ENCODE measurements around the gene LDLRAD1.
"Not testable (repeated sequence)": the region's sequence is repeated elsewhere in the genome, so short reads cannot be mapped to it uniquely, and the experiment has no call there.

LDLRAD1 gene

DNA sequence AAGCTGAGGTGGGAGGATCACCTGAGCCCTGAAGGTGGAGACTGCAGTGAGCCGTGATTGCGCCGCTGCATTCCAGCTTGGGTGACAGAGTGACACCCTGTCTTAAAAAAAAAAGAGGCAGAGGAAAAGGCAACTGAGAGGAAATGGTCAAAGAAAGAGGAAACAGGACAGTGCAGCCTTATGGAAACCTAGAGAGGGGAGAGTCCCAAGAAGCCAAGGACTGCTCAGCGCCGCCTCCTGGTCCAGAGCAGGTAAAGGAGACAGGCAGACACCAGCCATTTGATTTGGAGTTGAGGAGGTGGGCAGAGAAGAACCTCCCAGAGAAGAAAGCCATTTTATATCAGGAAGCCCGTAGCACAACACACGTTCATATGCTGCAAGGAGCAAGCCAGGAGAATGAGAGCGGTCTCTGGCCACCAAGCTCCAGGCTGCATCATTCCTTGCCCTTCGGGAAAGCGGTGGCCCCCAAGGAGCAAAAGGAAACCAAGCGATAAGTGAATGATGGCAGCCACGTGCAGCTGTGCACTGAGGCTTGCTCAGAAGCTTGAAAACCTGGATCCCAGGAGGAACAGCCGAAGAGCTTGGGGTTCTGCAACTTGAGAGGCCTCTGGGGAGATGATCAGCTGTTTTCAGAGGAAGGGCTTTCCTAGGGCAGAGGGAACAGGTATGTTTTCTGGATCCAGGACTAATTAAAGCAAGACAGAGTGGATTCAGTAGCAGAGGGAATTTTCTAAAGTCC lies 38.1 kb downstream of the LDLRAD1 start:
- H3K27ac ChIP-seq: no peak overlapping the region
- no peaks in the 10 kb centered on the region for H3K36me3 ChIP-seq (ENCODE audit: control insufficient read depth, insufficient read depth, low read length)
- no peaks in the 10 kb centered on the region for H3K27me3 ChIP-seq (ENCODE audit: control insufficient read depth, insufficient read depth, low read length)
- H2AFZ ChIP-seq: no peak overlapping the region
- no peak overlapping the region for H3K4me2 ChIP-seq (ENCODE audit: low read length)
- H3K4me3 ChIP-seq (ENCODE audit: low read depth, low read length): no peak overlapping the region
- no peaks in the 10 kb centered on the region for H3K9me3 ChIP-seq (ENCODE audit: control insufficient read depth, low read length)
- H3K79me2 ChIP-seq: no peaks in the 10 kb centered on the region
- TF ChIP-seq, protein P1, sequence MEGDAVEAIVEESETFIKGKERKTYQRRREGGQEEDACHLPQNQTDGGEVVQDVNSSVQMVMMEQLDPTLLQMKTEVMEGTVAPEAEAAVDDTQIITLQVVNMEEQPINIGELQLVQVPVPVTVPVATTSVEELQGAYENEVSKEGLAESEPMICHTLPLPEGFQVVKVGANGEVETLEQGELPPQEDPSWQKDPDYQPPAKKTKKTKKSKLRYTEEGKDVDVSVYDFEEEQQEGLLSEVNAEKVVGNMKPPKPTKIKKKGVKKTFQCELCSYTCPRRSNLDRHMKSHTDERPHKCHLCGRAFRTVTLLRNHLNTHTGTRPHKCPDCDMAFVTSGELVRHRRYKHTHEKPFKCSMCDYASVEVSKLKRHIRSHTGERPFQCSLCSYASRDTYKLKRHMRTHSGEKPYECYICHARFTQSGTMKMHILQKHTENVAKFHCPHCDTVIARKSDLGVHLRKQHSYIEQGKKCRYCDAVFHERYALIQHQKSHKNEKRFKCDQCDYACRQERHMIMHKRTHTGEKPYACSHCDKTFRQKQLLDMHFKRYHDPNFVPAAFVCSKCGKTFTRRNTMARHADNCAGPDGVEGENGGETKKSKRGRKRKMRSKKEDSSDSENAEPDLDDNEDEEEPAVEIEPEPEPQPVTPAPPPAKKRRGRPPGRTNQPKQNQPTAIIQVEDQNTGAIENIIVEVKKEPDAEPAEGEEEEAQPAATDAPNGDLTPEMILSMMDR (IDR thresholded peaks at IDR 0.05): no peak
- H3K9ac ChIP-seq: no peak overlapping the region
- no peaks in the 10 kb centered on the region for H3K4me1 ChIP-seq

DNA sequence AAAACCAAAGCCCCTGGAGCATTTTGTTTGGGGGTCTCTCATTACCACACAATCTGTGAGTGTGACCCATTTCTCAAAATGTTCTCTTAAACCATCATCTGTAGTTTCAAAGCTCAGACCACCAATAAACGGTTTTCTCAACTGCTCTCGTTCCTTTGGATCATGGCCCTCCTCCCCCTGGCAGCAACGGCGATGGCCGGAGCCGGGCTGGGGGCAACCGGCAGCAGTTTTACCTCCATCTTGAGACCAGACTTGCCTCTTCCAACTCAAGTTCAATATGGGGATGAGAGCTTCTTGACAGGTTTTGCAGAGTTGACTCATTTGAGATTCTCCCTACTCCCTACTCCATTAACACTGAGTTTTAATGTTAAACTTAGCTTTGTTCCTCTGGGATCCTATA lies 42.1 kb downstream of the LDLRAD1 start:
- H3K79me2 ChIP-seq: no peaks in the 10 kb centered on the region

DNA sequence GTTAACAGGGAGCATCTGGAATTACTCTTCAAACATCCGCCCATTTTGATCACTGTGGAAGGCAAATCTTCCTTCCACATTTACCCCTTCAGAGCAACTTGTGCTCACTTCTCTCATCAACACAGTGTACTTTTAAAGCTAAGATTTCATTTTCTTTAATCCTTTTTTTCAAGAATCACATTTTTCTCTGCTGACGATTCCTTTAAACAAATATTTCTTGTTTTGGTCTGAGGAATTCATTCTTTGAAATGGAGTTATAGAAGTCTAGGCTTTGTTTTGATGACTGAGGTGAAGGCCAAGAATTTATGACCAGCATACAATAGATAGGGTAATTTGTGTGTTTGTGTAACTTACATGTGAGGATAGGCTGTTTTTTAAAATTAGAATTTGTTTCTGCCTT lies 46.3 kb downstream of the LDLRAD1 start:
- H3K4me2 ChIP-seq (ENCODE audit: low read length): no peak overlapping the region
- no peaks in the 10 kb centered on the region for H3K9me3 ChIP-seq (ENCODE audit: control insufficient read depth, low read length)
- no peak overlapping the region for H3K27ac ChIP-seq
- TF ChIP-seq, protein P1 (IDR thresholded peaks at IDR 0.05): no peak
- H3K4me1 ChIP-seq: no peaks in the 10 kb centered on the region
- H3K79me2 ChIP-seq: no peaks in the 10 kb centered on the region
- H3K27me3 ChIP-seq (ENCODE audit: control insufficient read depth, insufficient read depth, low read length): no peaks in the 10 kb centered on the region
- no peak overlapping the region for H2AFZ ChIP-seq
- no peak overlapping the region for H3K4me3 ChIP-seq (ENCODE audit: low read depth, low read length)
- no peaks in the 10 kb centered on the region for H3K36me3 ChIP-seq (ENCODE audit: control insufficient read depth, insufficient read depth, low read length)
- H3K9ac ChIP-seq: no peak overlapping the region

More for the DNA sequence above, 42.1 kb downstream of the LDLRAD1 start:
- H2AFZ ChIP-seq: no peak overlapping the region
- H3K27ac ChIP-seq: no peak overlapping the region
- H3K4me1 ChIP-seq: no peaks in the 10 kb centered on the region
- no peak overlapping the region for H3K4me3 ChIP-seq (ENCODE audit: low read depth, low read length)
- no peak overlapping the region for H3K4me2 ChIP-seq (ENCODE audit: low read length)
- H3K9ac ChIP-seq: no peak overlapping the region
- no peaks in the 10 kb centered on the region for H3K27me3 ChIP-seq (ENCODE audit: control insufficient read depth, insufficient read depth, low read length)
- H3K36me3 ChIP-seq (ENCODE audit: control insufficient read depth, insufficient read depth, low read length): no peaks in the 10 kb centered on the region
- H3K9me3 ChIP-seq (ENCODE audit: control insufficient read depth, low read length): no peaks in the 10 kb centered on the region
- TF ChIP-seq, protein P1 (IDR thresholded peaks at IDR 0.05): no peak

DNA sequence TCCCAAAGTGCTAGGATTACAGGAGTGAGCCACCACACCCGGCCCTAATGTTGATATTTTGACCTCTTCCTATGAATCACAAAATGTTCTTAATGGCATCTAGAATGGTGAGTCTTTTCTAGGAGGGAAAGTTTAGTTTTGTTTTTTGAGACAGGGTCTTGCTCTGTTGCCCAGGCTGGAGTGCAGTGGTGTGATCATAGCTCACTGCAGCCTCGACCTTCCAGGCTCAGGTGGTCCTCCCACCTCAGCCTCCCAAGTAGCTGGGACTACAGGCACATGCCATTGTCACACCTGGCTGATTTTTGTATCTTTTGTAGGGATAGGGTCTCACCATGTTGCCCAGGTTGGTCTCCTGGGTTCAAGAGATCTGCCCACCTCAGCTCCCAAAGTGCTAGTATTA lies 48.7 kb downstream of the LDLRAD1 start:
- not testable (repeated sequence) for H3K4me1 ChIP-seq, H3K27ac ChIP-seq

DNA sequence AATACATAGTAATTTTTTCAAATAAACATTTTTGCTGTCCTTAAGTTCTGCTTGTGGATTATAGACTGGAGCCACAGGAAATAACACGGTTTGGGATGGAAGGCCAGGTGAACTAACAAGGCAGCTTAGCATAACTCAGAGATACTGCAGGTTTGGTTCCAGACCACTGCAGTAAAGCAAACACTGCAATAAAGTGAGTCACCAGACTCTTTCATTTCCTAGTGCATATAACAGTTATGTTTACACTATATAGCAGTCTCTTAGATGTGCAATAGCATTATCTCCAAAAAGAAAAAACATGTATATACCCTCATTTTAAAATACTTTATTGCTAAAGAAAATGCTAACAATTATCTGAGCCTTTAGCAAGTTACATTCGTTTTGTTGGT lies 49.9 kb downstream of the LDLRAD1 start:
- TF ChIP-seq, protein P1 (IDR thresholded peaks at IDR 0.05): no peak
- no peaks in the 10 kb centered on the region for H3K4me1 ChIP-seq
- H3K9me3 ChIP-seq (ENCODE audit: control insufficient read depth, low read length): no peaks in the 10 kb centered on the region
- H3K4me2 ChIP-seq (ENCODE audit: low read length): no peak overlapping the region
- H3K36me3 ChIP-seq (ENCODE audit: control insufficient read depth, insufficient read depth, low read length): no peaks in the 10 kb centered on the region
- H3K79me2 ChIP-seq: no peaks in the 10 kb centered on the region
- no peak overlapping the region for H3K4me3 ChIP-seq (ENCODE audit: low read depth, low read length)
- H3K27me3 ChIP-seq (ENCODE audit: control insufficient read depth, insufficient read depth, low read length): no peaks in the 10 kb centered on the region
- H2AFZ ChIP-seq: no peak overlapping the region
- no peak overlapping the region for H3K27ac ChIP-seq
- H3K9ac ChIP-seq: no peak overlapping the region

More for the DNA sequence above, 48.7 kb downstream of the LDLRAD1 start:
- H3K27me3 ChIP-seq (ENCODE audit: control insufficient read depth, insufficient read depth, low read length); H3K9ac ChIP-seq; H3K9me3 ChIP-seq (ENCODE audit: control insufficient read depth, low read length); H3K79me2 ChIP-seq; H3K36me3 ChIP-seq (ENCODE audit: control insufficient read depth, insufficient read depth, low read length); H3K4me2 ChIP-seq (ENCODE audit: low read length); H3K4me3 ChIP-seq (ENCODE audit: low read depth, low read length); H2AFZ ChIP-seq: not testable (repeated sequence)
